Measurements from ENCODE around the gene AAMDC.
"Not testable (repeated sequence)": the region's sequence is repeated elsewhere in the genome, so short reads cannot be mapped to it uniquely, and the experiment has no call there.

AAMDC gene

GRCh38 chr11:77884829-77885190 lies 63.9 kb downstream of the AAMDC start:
- no peak for DNase-seq (ENCODE audit: low spot score)
- no peak for TF ChIP-seq CTCF (IDR thresholded peaks at IDR 0.05; ENCODE audit: extremely low read depth, missing control alignments)

- no peak for TF ChIP-seq CTCF (IDR thresholded peaks at IDR 0.05; ENCODE audit: extremely low read depth, missing control alignments)
- no peak for DNase-seq (ENCODE audit: low spot score)
Measured at GRCh38 chr11:77886401-77886800, 65.5 kb downstream of the AAMDC start.

GRCh38 chr11:77889045-77889444 lies 68.1 kb downstream of the AAMDC start:
- not testable (repeated sequence) for DNase-seq (ENCODE audit: low spot score)

GRCh38 chr11:77890100-77890614 lies 69.2 kb downstream of the AAMDC start:
- not testable (repeated sequence) for DNase-seq (ENCODE audit: low spot score)

GRCh38 chr11:77890619-77891056 lies 69.7 kb downstream of the AAMDC start:
- not testable (repeated sequence) for DNase-seq (ENCODE audit: low spot score)

- DNase-seq (ENCODE audit: low spot score) = not testable (repeated sequence)
Measured at GRCh38 chr11:77891256-77891655, 70.3 kb downstream of the AAMDC start.

GRCh38 chr11:77891703-77892102 lies 70.8 kb downstream of the AAMDC start:
- DNase-seq (ENCODE audit: low spot score) = not testable (repeated sequence)

GRCh38 chr11:77894949-77895348 lies 74.0 kb downstream of the AAMDC start:
- DNase-seq (ENCODE audit: low spot score) = not testable (repeated sequence)

GRCh38 chr11:77908835-77909234 lies 87.9 kb downstream of the AAMDC start:
- no peak for DNase-seq (ENCODE audit: low spot score)
- TF ChIP-seq CTCF (IDR thresholded peaks at IDR 0.05; ENCODE audit: extremely low read depth, missing control alignments) = no peak

GRCh38 chr11:77909277-77909676 lies 88.3 kb downstream of the AAMDC start:
- no peak for DNase-seq (ENCODE audit: low spot score)
- no peak for TF ChIP-seq CTCF (IDR thresholded peaks at IDR 0.05; ENCODE audit: extremely low read depth, missing control alignments)

- not testable (repeated sequence) for DNase-seq (ENCODE audit: low spot score)
Measured at GRCh38 chr11:77910828-77911227, 89.9 kb downstream of the AAMDC start.

- not testable (repeated sequence) for DNase-seq (ENCODE audit: low spot score)
Measured at GRCh38 chr11:77913608-77914306, 92.8 kb downstream of the AAMDC start.

GRCh38 chr11:77914307-77914791 lies 93.4 kb downstream of the AAMDC start:
- not testable (repeated sequence) for DNase-seq (ENCODE audit: low spot score)

GRCh38 chr11:77917713-77918112 lies 96.8 kb downstream of the AAMDC start:
- not testable (repeated sequence) for DNase-seq (ENCODE audit: low spot score)

Data from GM20000 (cell line).